GM21529 (cell line): ENCODE measurements around the gene PRKAR2B.
"Not testable (repeated sequence)": the region's sequence is repeated elsewhere in the genome, so short reads cannot be mapped to it uniquely, and the experiment has no call there.

Experiments
- ATAC-seq: cut with Tn5 transposase; IDR thresholded peaks from one replicate; pipeline ENCODE4 v1.9.1; 2021; ENCODE audit not compliant: unreplicated experiment

Gene PRKAR2B

GRCh38 chr7:107076781-107077698 is 32.5 kb downstream of the PRKAR2B start:
- no peak for ATAC-seq

GRCh38 chr7:107077699-107078516 is 33.4 kb downstream of the PRKAR2B start:
- no peak for ATAC-seq

GRCh38 chr7:107078517-107078966 is 34.0 kb downstream of the PRKAR2B start:
- no peak for ATAC-seq

GRCh38 chr7:107079212-107079940 is 34.9 kb downstream of the PRKAR2B start:
- ATAC-seq: no peak

- ATAC-seq: no peak
Observed at GRCh38 chr7:107080099-107080505, 35.6 kb downstream of the PRKAR2B start.

GRCh38 chr7:107080533-107080932 is 36.0 kb downstream of the PRKAR2B start:
- no peak for ATAC-seq

GRCh38 chr7:107085180-107085579 is 40.7 kb downstream of the PRKAR2B start:
- ATAC-seq: no peak

GRCh38 chr7:107089627-107090026 is 45.1 kb downstream of the PRKAR2B start:
- no peak for ATAC-seq

- no peak for ATAC-seq
Observed at GRCh38 chr7:107090457-107090856, 46.0 kb downstream of the PRKAR2B start.

- no peak for ATAC-seq
Observed at GRCh38 chr7:107091306-107091705, 46.8 kb downstream of the PRKAR2B start.

- ATAC-seq: not testable (repeated sequence)
Observed at GRCh38 chr7:107093671-107094070, 49.2 kb downstream of the PRKAR2B start.

- not testable (repeated sequence) for ATAC-seq
Observed at GRCh38 chr7:107099154-107099553, 54.6 kb downstream of the PRKAR2B start.

GRCh38 chr7:107100824-107101223 is 56.3 kb downstream of the PRKAR2B start:
- ATAC-seq: no peak

- ATAC-seq: no peak
Observed at GRCh38 chr7:107103369-107103768, 58.9 kb downstream of the PRKAR2B start.

GRCh38 chr7:107104801-107105200 is 60.3 kb downstream of the PRKAR2B start:
- no peak for ATAC-seq

GRCh38 chr7:107105591-107106245 is 61.2 kb downstream of the PRKAR2B start:
- no peak for ATAC-seq

GRCh38 chr7:107108793-107109371 is 64.4 kb downstream of the PRKAR2B start:
- no peak for ATAC-seq

- no peak for ATAC-seq
Observed at GRCh38 chr7:107109955-107110354, 65.5 kb downstream of the PRKAR2B start.

GRCh38 chr7:107111196-107111595 is 66.7 kb downstream of the PRKAR2B start:
- ATAC-seq: no peak

- ATAC-seq: no peak
Observed at GRCh38 chr7:107113866-107114265, 69.4 kb downstream of the PRKAR2B start.
